ENCODE results near the gene TPP1.
A peak's percentile ranks its signal among the peaks of the same experiment; 100 is the strongest.

Gene TPP1

DNA sequence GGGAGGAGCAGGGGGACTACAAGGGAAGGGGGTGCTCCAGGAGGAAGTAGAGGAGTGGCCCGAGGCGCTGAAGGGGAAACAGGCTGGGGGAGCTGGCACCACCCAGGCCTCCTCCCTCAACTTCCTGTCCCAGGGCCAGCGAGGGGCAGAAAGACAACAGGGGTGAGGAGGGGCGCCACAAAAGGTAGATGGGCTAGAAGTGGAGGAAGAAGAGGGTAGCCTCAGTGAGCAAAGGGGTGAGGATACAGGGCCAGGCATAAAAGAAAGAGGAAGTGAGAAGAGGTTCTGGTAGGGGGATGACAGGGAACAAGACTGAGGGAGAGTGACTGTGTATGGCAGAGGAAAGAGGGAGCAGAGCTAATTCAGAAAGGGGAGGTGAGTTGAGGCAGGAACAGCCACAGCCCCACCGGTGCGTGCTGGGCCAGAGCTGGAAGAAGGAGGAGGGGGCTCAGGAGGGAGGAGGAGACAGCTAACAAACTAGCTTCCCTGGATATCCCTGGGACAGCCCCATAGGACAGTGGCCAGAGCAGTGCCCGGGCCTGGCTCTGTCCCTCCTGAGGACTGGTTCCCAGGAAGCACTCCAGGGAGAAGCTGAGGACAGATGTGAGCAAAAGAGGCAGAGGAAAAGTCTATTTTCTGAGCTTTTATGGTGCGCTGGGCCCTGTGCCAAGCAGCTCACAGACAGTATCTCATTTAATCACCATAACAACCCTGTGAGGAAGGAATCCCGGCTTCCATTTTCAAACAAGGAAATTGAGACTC is 27.9 kb upstream of the TPP1 start:
- peak; percentile 36 to 46 for ATAC-seq

GRCh38 chr11:6646576-6646917 is 27.3 kb upstream of the TPP1 start:
- no peak for ATAC-seq

GRCh38 chr11:6646071-6646470 is 26.8 kb upstream of the TPP1 start:
- ATAC-seq = no peak

- ATAC-seq = no peak
Measured at GRCh38 chr11:6642957-6643356, 23.7 kb upstream of the TPP1 start.

GRCh38 chr11:6640985-6641701 is 21.9 kb upstream of the TPP1 start:
- ATAC-seq = no peak

- no peak for ATAC-seq
Measured at GRCh38 chr11:6640036-6640984, 21.1 kb upstream of the TPP1 start.

GRCh38 chr11:6638429-6638828 is 19.2 kb upstream of the TPP1 start:
- ATAC-seq = no peak

- no peak for ATAC-seq
Measured at GRCh38 chr11:6637871-6638270, 18.6 kb upstream of the TPP1 start.

DNA sequence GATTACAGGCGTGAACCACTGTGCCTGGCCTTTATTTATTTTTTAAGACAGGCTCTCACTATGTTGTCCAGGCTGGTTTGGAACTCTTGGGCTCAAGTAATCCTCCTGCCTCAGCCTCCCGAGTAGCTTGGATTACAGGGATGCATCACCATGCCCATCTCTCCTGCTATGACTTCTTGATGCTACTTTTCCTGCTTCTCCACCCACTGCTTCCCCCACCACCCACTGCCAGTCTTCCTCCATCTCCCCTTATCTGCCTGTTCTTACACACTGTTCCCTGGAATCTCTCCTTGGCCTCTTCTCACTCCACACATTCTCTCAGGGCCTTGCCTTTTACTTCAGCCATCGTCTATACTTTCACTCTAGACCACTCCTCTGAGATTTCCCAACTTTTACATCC is 17.3 kb upstream of the TPP1 start:
- ATAC-seq = no peak

GRCh38 chr11:6635082-6635932 is 16.1 kb upstream of the TPP1 start:
- no peak for ATAC-seq

DNA sequence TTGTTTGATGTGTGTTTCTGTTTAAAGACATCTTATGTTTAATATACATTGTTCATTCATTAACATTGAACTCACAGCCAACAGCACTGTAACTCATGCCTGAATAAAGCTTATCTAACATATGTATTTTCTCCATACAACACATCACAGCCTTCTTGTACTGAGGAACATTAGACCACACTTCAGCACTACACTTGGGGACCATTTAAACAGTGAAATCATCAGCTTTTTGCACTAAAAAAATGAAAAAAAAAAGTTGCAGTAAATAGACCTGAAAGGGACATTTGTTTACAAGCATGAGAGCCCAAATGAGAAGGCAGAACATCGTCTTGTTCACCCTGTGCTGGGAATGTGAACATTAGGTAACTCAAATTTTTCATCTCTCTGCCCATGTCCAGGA is 15.3 kb upstream of the TPP1 start:
- no peak for ATAC-seq

GRCh38 chr11:6633422-6634408 is 14.5 kb upstream of the TPP1 start:
- no peak for ATAC-seq

DNA sequence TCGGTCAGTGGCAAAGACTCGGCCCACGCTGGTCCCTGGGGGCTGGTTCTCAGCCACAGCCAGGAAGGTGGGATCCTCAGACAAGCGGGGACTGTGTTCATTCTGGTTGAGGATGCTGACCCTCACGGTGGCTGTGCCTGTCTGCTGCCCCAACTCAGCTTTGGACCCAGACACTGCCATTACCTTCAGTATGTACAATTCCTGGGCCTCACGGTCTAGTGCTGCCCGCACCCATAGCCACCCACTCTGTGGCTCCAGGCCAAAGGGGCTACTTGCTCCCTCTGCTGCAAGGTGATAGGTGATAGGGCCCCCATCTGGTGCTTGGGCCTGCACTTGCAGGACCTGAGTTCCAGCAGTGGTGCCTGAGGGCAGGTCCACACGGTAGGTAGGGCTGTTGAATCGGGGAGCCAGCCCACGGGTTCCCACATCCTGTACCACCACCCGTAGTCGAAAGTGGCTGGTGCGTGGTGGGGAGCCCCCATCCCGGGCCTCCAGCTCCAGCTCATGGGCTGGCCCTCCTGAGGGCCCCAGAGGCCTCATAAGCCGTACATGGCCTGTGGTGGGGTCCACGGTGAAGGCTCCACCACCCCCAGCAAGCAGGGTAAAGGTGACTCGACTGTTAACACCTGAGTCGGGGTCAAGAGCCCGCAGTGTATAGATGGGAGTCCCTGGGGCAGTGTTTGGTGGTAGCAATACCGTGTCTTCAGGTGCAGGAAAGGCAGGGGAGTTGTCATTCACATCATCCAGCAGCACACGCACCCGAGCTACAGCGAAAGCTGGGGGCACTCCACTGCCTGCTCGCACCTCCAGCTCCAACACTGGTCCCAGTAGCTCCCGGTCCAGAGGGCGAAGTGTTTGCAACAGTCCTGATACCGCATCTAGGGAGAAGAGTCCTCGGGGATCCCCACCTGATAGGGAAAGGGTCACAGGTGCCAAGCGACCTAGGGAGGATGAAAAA is 13.2 kb upstream of the TPP1 start:
- no peak for ATAC-seq

GRCh38 chr11:6631361-6631890 is 12.2 kb upstream of the TPP1 start:
- ATAC-seq = no peak

DNA sequence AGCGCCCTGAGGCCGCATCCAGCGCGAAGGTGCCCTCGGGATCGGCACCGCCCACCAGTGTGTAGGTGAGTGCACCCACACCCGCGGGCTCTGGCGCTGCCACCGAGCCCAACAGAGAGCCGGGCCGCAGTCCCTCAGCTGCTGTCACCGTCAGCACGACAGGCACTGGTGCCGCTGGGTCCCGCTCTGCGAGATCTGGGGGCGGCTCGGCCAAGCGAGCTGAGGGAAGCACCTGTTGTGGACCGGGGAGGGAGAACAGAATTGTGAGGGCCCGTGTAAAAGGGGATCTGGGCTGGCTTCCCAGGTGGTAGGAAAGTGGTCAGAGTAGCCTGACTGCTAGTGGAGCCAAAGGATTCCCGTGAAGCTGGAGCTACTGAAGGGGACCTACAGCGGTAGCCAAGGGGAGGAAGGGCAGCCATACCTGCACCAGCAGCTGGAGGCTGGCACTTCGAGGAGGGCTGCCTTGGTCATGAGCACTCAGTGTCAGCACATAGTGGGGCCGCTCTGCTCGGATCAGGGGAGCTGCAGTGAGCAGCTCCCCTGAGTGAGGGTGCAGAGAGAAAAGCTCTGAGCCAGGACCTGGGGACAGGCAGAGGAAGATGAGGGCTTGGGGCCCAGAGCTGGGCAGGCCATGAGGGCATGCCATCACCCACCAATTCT is 11.5 kb upstream of the TPP1 start:
- ATAC-seq = no peak

DNA sequence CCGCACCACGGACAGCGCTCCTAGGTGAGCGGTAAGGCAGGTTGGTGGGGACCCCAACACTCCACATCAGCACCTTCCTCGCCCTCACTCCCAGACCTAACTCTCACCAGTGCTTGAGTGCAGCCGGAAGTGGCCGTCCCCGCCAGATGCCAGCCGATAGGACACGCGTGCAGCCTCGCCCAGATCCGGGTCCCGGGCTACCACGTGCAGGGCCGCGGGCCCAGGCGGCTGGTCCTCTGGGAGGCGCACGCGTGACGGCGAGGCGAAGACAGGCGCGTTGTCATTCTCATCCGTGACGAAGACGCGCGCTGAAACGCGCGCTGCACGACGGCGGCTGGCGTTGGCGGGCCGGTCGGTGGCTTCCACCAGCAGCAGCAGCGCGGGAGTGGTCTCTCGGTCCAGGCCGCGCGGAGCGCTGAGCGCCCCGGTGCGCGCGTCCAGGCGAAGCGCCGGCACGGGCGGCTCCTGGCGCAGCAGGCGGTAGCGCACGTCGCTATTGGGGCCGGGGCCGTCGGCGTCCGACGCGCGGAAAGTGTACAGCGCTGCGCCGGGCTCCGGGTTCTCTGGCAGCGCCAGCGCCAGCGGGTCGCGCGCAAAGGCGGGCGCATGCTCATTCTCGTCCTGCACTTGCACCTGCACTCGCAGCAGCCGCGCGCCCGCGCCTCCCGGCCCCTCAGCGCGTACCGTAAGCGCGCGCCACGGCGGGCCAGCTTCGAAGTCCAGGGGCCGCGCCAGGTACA is 10.8 kb upstream of the TPP1 start:
- no peak for ATAC-seq

DNA sequence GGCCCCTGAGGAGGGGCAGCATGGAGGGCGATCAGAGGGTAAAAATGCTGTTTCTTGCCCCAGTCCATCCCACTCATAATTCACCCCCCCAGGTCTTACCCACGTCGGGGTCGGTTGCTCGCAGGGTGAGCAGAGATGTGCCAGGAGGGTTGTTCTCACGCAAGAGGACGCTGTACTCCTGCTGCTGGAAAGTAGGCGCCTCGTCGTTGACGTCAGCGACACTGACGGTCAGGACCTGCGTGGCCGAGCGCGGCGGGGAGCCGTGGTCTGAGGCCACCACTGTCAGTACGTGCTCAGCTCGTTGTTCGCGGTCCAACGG is 10.3 kb upstream of the TPP1 start:
- ATAC-seq = no peak

DNA sequence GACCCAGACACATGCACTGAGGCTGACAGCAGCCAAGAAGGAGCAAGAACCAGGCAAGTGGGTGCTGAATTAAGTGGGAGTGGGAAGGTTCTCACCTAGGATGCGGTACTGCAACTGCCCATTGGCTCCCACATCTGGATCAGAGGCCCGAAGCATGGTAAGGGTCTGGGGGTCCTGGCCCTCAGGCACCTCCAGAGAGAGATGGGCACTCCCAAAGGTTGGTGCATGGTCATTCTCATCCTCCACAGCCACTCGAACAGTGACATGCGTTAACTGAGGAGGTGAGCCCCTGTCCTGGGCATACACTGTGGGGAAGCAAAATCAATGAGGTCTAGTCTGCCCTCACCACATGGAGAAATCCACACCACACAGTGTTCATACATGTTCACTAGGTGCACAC is 9.3 kb upstream of the TPP1 start:
- ATAC-seq = no peak
